SK-N-SH treated with all-trans-retinoic acid at 6 μM for 48 hours (cell line): Measurements from ENCODE around the gene DLK1.

Source experiments
- ATAC-seq: fragments of 200-7000 bp; cut with Tn5 transposase; 3 replicates; pipeline ENCODE4 v1.9.1; 2020; ENCODE audit warnings: mild to moderate bottlenecking, moderate library complexity
- ARNTL ChIP-seq: fragments of 450-650 bp; formaldehyde crosslinking; IDR thresholded peaks from 2 replicates; pipeline ENCODE4 v1.5.0; 2020; ENCODE audit warnings: low read depth, mild to moderate bottlenecking, moderate library complexity, borderline replicate concordance
- BACH2 ChIP-seq: fragments of 250-450 bp; sonication (Bioruptor Pico); IDR thresholded peaks from 2 replicates; pipeline ENCODE4 v1.9.0; 2021; ENCODE audit warnings: mild to moderate bottlenecking, borderline replicate concordance
- CREB5 ChIP-seq: fragments of 250-450 bp; sonication (Bioruptor Pico); IDR thresholded peaks from 2 replicates; pipeline ENCODE4 v1.5.1; 2020; ENCODE audit warnings: low read depth, mild to moderate bottlenecking, moderate library complexity
- CSDC2 ChIP-seq: fragments of 250-450 bp; sonication (Bioruptor Pico); IDR thresholded peaks from 2 replicates; pipeline ENCODE4 v1.5.0; 2020; ENCODE audit warnings: mild to moderate bottlenecking, moderate library complexity
- ESRRG ChIP-seq: fragments of 250-450 bp; sonication (Bioruptor Pico); IDR thresholded peaks from 2 replicates; pipeline ENCODE4 v1.6.1; 2021; ENCODE audit warnings: mild to moderate bottlenecking
- GLIS3 ChIP-seq: fragments of 250-450 bp; sonication (Bioruptor Pico); IDR thresholded peaks from 2 replicates; pipeline ENCODE4 v1.5.0; 2020; ENCODE audit warnings: mild to moderate bottlenecking, moderate library complexity
- ISL1 ChIP-seq: fragments of 250-450 bp; sonication (Bioruptor Pico); IDR thresholded peaks from 2 replicates; pipeline ENCODE4 v2.1.2; 2022; ENCODE audit warnings: mild to moderate bottlenecking, moderate library complexity
- OSR1 ChIP-seq: fragments of 250-450 bp; sonication (Bioruptor Pico); IDR thresholded peaks from 2 replicates; pipeline ENCODE4 v1.8.0; 2022; ENCODE audit warnings: moderate library complexity, mild to moderate bottlenecking, inconsistent platforms
- PATZ1 ChIP-seq: fragments of 250-450 bp; sonication (Bioruptor Pico); IDR thresholded peaks from 2 replicates; pipeline ENCODE4 v1.8.0; 2020; ENCODE audit warnings: mild to moderate bottlenecking, moderate library complexity, borderline replicate concordance
- POU6F1 ChIP-seq: fragments of 250-450 bp; sonication (Bioruptor Pico); IDR thresholded peaks from 2 replicates; pipeline ENCODE4 v1.8.0; 2021; ENCODE audit warnings: low read depth, mild to moderate bottlenecking, moderate library complexity, borderline replicate concordance
- PPARA ChIP-seq: fragments of 250-450 bp; sonication (Bioruptor Pico); IDR thresholded peaks from 2 replicates; pipeline ENCODE4 v1.5.0; 2020; ENCODE audit warnings: mild to moderate bottlenecking, borderline replicate concordance
- RARB ChIP-seq: fragments of 250-450 bp; sonication (Bioruptor Pico); IDR thresholded peaks from 2 replicates; pipeline ENCODE4 v1.8.0; 2021; ENCODE audit warnings: mild to moderate bottlenecking, moderate library complexity
- TCF4 ChIP-seq: fragments of 250-450 bp; sonication (Bioruptor Pico); IDR thresholded peaks from 2 replicates; pipeline ENCODE4 v1.8.0; 2021; ENCODE audit warnings: mild to moderate bottlenecking, moderate library complexity, borderline replicate concordance
- TOX ChIP-seq: fragments of 250-450 bp; sonication (Bioruptor Pico); IDR thresholded peaks from 2 replicates; pipeline ENCODE4 v1.8.0; 2021; ENCODE audit warnings: mild to moderate bottlenecking, moderate library complexity, borderline replicate concordance
- TSHZ2 ChIP-seq: fragments of 250-450 bp; sonication (Bioruptor Pico); IDR thresholded peaks from 2 replicates; pipeline ENCODE4 v1.5.0; 2020; ENCODE audit warnings: mild to moderate bottlenecking, moderate library complexity
- ZC3H10 ChIP-seq: fragments of 250-450 bp; sonication (Bioruptor Pico); IDR thresholded peaks from 2 replicates; pipeline ENCODE4 v1.5.1; 2021; ENCODE audit warnings: mild to moderate bottlenecking, moderate library complexity
- ZFP3 ChIP-seq: fragments of 250-450 bp; sonication (Bioruptor Pico); IDR thresholded peaks from 2 replicates; pipeline ENCODE4 v1.5.0; 2020; ENCODE audit warnings: mild to moderate bottlenecking, moderate library complexity
- ZFP30 ChIP-seq: fragments of 450-650 bp; formaldehyde crosslinking; IDR thresholded peaks from 2 replicates; pipeline ENCODE4 v1.5.0; 2022; ENCODE audit warnings: mild to moderate bottlenecking, moderate library complexity
- ZNF70 ChIP-seq: fragments of 450-650 bp; formaldehyde crosslinking; IDR thresholded peaks from 2 replicates; pipeline ENCODE4 v1.5.0; 2020; ENCODE audit warnings: mild to moderate bottlenecking, moderate library complexity
- ZNF8 ChIP-seq: fragments of 450-650 bp; formaldehyde crosslinking; IDR thresholded peaks from 2 replicates; pipeline ENCODE4 v1.5.0; 2020; ENCODE audit warnings: mild to moderate bottlenecking, moderate library complexity

DLK1 gene

GRCh38 chr14:100679153-100679552, 47.5 kb upstream of the DLK1 start:
- no peak for ATAC-seq
- TF ChIP-seq ZNF70 (CRISPR knock-in tag) (peak; percentile 98), ZC3H10 (CRISPR knock-in tag) (no peak), TSHZ2 (CRISPR knock-in tag) (no peak)

GRCh38 chr14:100679707-100680438, 46.8 kb upstream of the DLK1 start:
- peak; percentile 45 for ATAC-seq
- TF ChIP-seq CSDC2 (CRISPR knock-in tag) (no peak), ISL1 (no peak), TOX (no peak)

- ATAC-seq = no peak
Observed at GRCh38 chr14:100680439-100681051, 46.1 kb upstream of the DLK1 start.

GRCh38 chr14:100681111-100681510, 45.6 kb upstream of the DLK1 start:
- TF ChIP-seq CREB5 (CRISPR knock-in tag) (no peak), ZFP3 (CRISPR knock-in tag) (no peak), PPARA (CRISPR knock-in tag) (no peak), ARNTL (CRISPR knock-in tag) (no peak), OSR1 (CRISPR knock-in tag) (no peak), ISL1 (no peak), PATZ1 (CRISPR knock-in tag) (no peak), ZFP30 (CRISPR knock-in tag) (no peak), ZC3H10 (CRISPR knock-in tag) (no peak), TCF4 (CRISPR knock-in tag) (no peak), GLIS3 (no peak)

More at GRCh38 chr14:100680439-100681051, 46.1 kb upstream of the DLK1 start:
- TF ChIP-seq ZNF70 (CRISPR knock-in tag) (no peak), ZNF8 (CRISPR knock-in tag) (no peak), TOX (no peak), CSDC2 (CRISPR knock-in tag) (no peak), ZFP30 (CRISPR knock-in tag) (no peak), ISL1 (no peak), ESRRG (CRISPR knock-in tag) (no peak), PATZ1 (CRISPR knock-in tag) (no peak), ZFP3 (CRISPR knock-in tag) (no peak), ZC3H10 (CRISPR knock-in tag) (no peak), RARB (CRISPR knock-in tag) (no peak)

GRCh38 chr14:100682749-100683148, 43.9 kb upstream of the DLK1 start:
- ATAC-seq = no peak
- no peak for TF ChIP-seq ZNF70 (CRISPR knock-in tag)
- TF ChIP-seq ESRRG (CRISPR knock-in tag) = no peak
- no peak for TF ChIP-seq BACH2 (CRISPR knock-in tag)
- TF ChIP-seq ISL1 = no peak
- no peak for TF ChIP-seq ZNF8 (CRISPR knock-in tag)
- no peak for TF ChIP-seq TCF4 (CRISPR knock-in tag)
- TF ChIP-seq ARNTL (CRISPR knock-in tag) = no peak
- TF ChIP-seq CSDC2 (CRISPR knock-in tag) = no peak
- no peak for TF ChIP-seq GLIS3
- no peak for TF ChIP-seq POU6F1 (CRISPR knock-in tag)
- no peak for TF ChIP-seq PPARA (CRISPR knock-in tag)
- TF ChIP-seq CREB5 (CRISPR knock-in tag) = no peak
- TF ChIP-seq ZC3H10 (CRISPR knock-in tag) = no peak

More at GRCh38 chr14:100681111-100681510, 45.6 kb upstream of the DLK1 start:
- ATAC-seq = no peak
